ENCODE measurements around the gene SSH2.

The SSH2 gene

GRCh38 chr17:29826114-29826692, 103.8 kb downstream of the SSH2 start:
- no peak for TF ChIP-seq POU6F1 (CRISPR knock-in tag; IDR thresholded peaks at IDR 0.05; ENCODE audit: borderline replicate concordance, low read depth)
- no peak for TF ChIP-seq ZNF565 (CRISPR knock-in tag; conservative IDR thresholded peaks at IDR 0.05; ENCODE audit: low read depth)
- no peak for TF ChIP-seq TCF4 (CRISPR knock-in tag; IDR thresholded peaks at IDR 0.05; ENCODE audit: borderline replicate concordance)
- no peak for TF ChIP-seq ZFP3 (CRISPR knock-in tag; IDR thresholded peaks at IDR 0.05)
- no peak for TF ChIP-seq CSDC2 (CRISPR knock-in tag; IDR thresholded peaks at IDR 0.05)
- TF ChIP-seq CSRNP3 (CRISPR knock-in tag; IDR thresholded peaks at IDR 0.05), result no peak
- TF ChIP-seq GLIS3 (CRISPR knock-in tag; IDR thresholded peaks at IDR 0.05), result no peak
- no peak for TF ChIP-seq TOX (CRISPR knock-in tag; IDR thresholded peaks at IDR 0.05; ENCODE audit: borderline replicate concordance)
- no peak for TF ChIP-seq ZNF8 (CRISPR knock-in tag; IDR thresholded peaks at IDR 0.05)
- TF ChIP-seq ZFP30 (CRISPR knock-in tag; IDR thresholded peaks at IDR 0.05), result no peak
- TF ChIP-seq CREB5 (CRISPR knock-in tag; IDR thresholded peaks at IDR 0.05; ENCODE audit: low read depth), result no peak
- no peak for TF ChIP-seq ARNTL (CRISPR knock-in tag; IDR thresholded peaks at IDR 0.05; ENCODE audit: borderline replicate concordance, low read depth)
- TF ChIP-seq TSHZ2 (CRISPR knock-in tag; IDR thresholded peaks at IDR 0.05), result no peak
- ATAC-seq, result no peak

GRCh38 chr17:29825604-29826003, 104.4 kb downstream of the SSH2 start:
- ATAC-seq, result no peak
- TF ChIP-seq ISL1 (CRISPR knock-in tag; IDR thresholded peaks at IDR 0.05) (no peak), POU6F1 (CRISPR knock-in tag; IDR thresholded peaks at IDR 0.05; ENCODE audit: borderline replicate concordance, low read depth) (no peak), PATZ1 (CRISPR knock-in tag; IDR thresholded peaks at IDR 0.05; ENCODE audit: borderline replicate concordance) (no peak), RARB (CRISPR knock-in tag; IDR thresholded peaks at IDR 0.05) (no peak), CSRNP3 (CRISPR knock-in tag; IDR thresholded peaks at IDR 0.05) (no peak), OSR1 (CRISPR knock-in tag; IDR thresholded peaks at IDR 0.05) (no peak), ZNF8 (CRISPR knock-in tag; IDR thresholded peaks at IDR 0.05) (no peak), SNAI2 (CRISPR knock-in tag; IDR thresholded peaks at IDR 0.05) (no peak), ZNF565 (CRISPR knock-in tag; conservative IDR thresholded peaks at IDR 0.05; ENCODE audit: low read depth) (no peak), ZFP3 (CRISPR knock-in tag; IDR thresholded peaks at IDR 0.05) (no peak), BACH2 (CRISPR knock-in tag; IDR thresholded peaks at IDR 0.05; ENCODE audit: borderline replicate concordance) (no peak), CREB5 (CRISPR knock-in tag; IDR thresholded peaks at IDR 0.05; ENCODE audit: low read depth) (no peak), ESRRG (CRISPR knock-in tag; IDR thresholded peaks at IDR 0.05) (no peak), TSHZ2 (CRISPR knock-in tag; IDR thresholded peaks at IDR 0.05) (no peak), ZNF70 (CRISPR knock-in tag; IDR thresholded peaks at IDR 0.05) (no peak), ARNTL (CRISPR knock-in tag; IDR thresholded peaks at IDR 0.05; ENCODE audit: borderline replicate concordance, low read depth) (no peak), TOX (CRISPR knock-in tag; IDR thresholded peaks at IDR 0.05; ENCODE audit: borderline replicate concordance) (no peak), ZC3H10 (CRISPR knock-in tag; IDR thresholded peaks at IDR 0.05) (no peak)
